CD14-positive monocyte (primary cell): ENCODE results near the gene SPIB. TPM values are rescaled to one million over a fixed set of nuclear protein-coding genes. Genes with fewer than 3 reads are reported as not detected.

Source experiments
- DNase-seq, 3 donors: peaks; one replicate each; pipeline ENCODE4 v3.0.0-alpha.2; 2011 to 2022
- H2AFZ ChIP-seq: 2 replicates; pipeline ENCODE4 v1.6.0; 2012; ENCODE audit warnings: mild to moderate bottlenecking, low read depth, low read length, inconsistent platforms; ENCODE audit not compliant: insufficient read depth, poor library complexity, severe bottlenecking
- H3K27ac ChIP-seq, 2 donors: 1 replicate in 1 of 2; 2 replicates in 1 of 2; pipeline ENCODE4 v1.5.1; 2012 to 2013; ENCODE audit warnings: low read length in 2 of 2, control low read depth in 1 of 2, inconsistent platforms in 1 of 2, low read depth in 1 of 2, mild to moderate bottlenecking in 1 of 2
- H3K27me3 ChIP-seq, 2 donors: one replicate each; pipeline versions ENCODE4 v1.6.0 to v1.6.1; 2011 to 2013; ENCODE audit warnings: low read length in 2 of 2; ENCODE audit not compliant: control insufficient read depth in 2 of 2, insufficient read depth in 2 of 2
- H3K36me3 ChIP-seq, 2 donors: replicated peaks in 1 of 2; 1 replicate in 1 of 2; 2 replicates in 1 of 2; pipeline versions ENCODE4 v1.5.1 to v1.6.1; 2012 to 2013; ENCODE audit warnings: low read length in 2 of 2, control low read depth in 1 of 2, inconsistent platforms in 1 of 2, mild to moderate bottlenecking in 1 of 2; ENCODE audit not compliant: insufficient read depth in 2 of 2, control insufficient read depth in 1 of 2
- H3K4me1 ChIP-seq, 2 donors: 1 replicate in 1 of 2; 2 replicates in 1 of 2; pipeline versions ENCODE4 v1.5.1 to v1.6.1; 2012 to 2013; ENCODE audit warnings: low read length in 2 of 2, control low read depth in 1 of 2, inconsistent platforms in 1 of 2, mild to moderate bottlenecking in 1 of 2, moderate library complexity in 1 of 2; ENCODE audit not compliant: insufficient read depth in 2 of 2, control insufficient read depth in 1 of 2
- H3K4me2 ChIP-seq: replicated peaks from 2 replicates; pipeline ENCODE3; 2012; ENCODE audit warnings: low read length, moderate library complexity, mild to moderate bottlenecking; ENCODE audit not compliant: poor library complexity, severe bottlenecking; ENCODE audit errors: extremely low read depth
- H3K4me3 ChIP-seq, 3 experiments: fragments of 200-600 bp in 1 of 3; sonication (generic) in 1 of 3; replicated peaks in 1 of 3; 1 replicate in 2 of 3; 2 replicates in 1 of 3; pipeline ENCODE4 v1.5.1; 2011 to 2013; ENCODE audit warnings: low read length in 3 of 3, mild to moderate bottlenecking in 3 of 3, control low read depth in 2 of 3, low read depth in 2 of 3, inconsistent platforms in 1 of 3, moderate library complexity in 1 of 3
- H3K79me2 ChIP-seq: 2 replicates; pipeline ENCODE4 v1.6.0; 2012; ENCODE audit warnings: mild to moderate bottlenecking, control low read depth, inconsistent platforms, low read length, moderate library complexity; ENCODE audit not compliant: insufficient read depth
- H3K9ac ChIP-seq: 2 replicates; pipeline ENCODE4 v1.6.0; 2017; ENCODE audit warnings: low read length, mild to moderate bottlenecking; ENCODE audit not compliant: insufficient read depth, poor library complexity, severe bottlenecking
- H3K9me3 ChIP-seq, 2 donors: replicated peaks in 1 of 2; 1 replicate in 1 of 2; 2 replicates in 1 of 2; pipeline versions ENCODE4 v1.5.1 to v1.6.1; 2012 to 2013; ENCODE audit warnings: low read length in 2 of 2, control low read depth in 1 of 2; ENCODE audit not compliant: control insufficient read depth in 1 of 2, insufficient read depth in 1 of 2
- H4K20me1 ChIP-seq: 2 replicates; pipeline ENCODE4 v1.6.0; 2012; ENCODE audit warnings: mild to moderate bottlenecking, low read length, control low read depth, moderate library complexity; ENCODE audit not compliant: insufficient read depth
- H3K27ac Mint-ChIP-seq, 7 donors: one replicate each; pipeline ENCODE4 v1.8.0; 2020; ENCODE audit warnings: mild to moderate bottlenecking in 7 of 7, mixed read lengths in 7 of 7, moderate library complexity in 6 of 7, inconsistent platforms in 2 of 7
- H3K27me3 Mint-ChIP-seq, 3 donors: one replicate each; pipeline ENCODE4 v1.8.0; 2021 to 2022; ENCODE audit warnings: low read depth in 3 of 3, mild to moderate bottlenecking in 3 of 3, mixed read lengths in 3 of 3, moderate library complexity in 3 of 3, inconsistent platforms in 1 of 3
- H3K36me3 Mint-ChIP-seq, 2 donors: one replicate each; pipeline ENCODE4 v1.8.0; 2020; ENCODE audit warnings: mixed read lengths in 2 of 2, inconsistent platforms in 1 of 2, mild to moderate bottlenecking in 1 of 2
- H3K4me1 Mint-ChIP-seq: one replicate; pipeline ENCODE4 v1.8.0; 2020; ENCODE audit warnings: mild to moderate bottlenecking, mixed read lengths
- H3K4me3 Mint-ChIP-seq, 2 donors: one replicate each; pipeline ENCODE4 v1.8.0; 2020; ENCODE audit warnings: mild to moderate bottlenecking in 2 of 2, mixed read lengths in 2 of 2, moderate library complexity in 1 of 2
- H3K9me3 Mint-ChIP-seq, 7 donors: one replicate each; pipeline ENCODE4 v1.8.0; 2020 to 2022; ENCODE audit warnings: mixed read lengths in 7 of 7, mild to moderate bottlenecking in 6 of 7, moderate library complexity in 6 of 7, inconsistent platforms in 2 of 7
- WGBS: methylation state at CpG from one replicate; pipeline ENCODE4 v1.1.5; 2013; ENCODE audit warnings: missing lambda C conversion rate; ENCODE audit not compliant: insufficient coverage; 5-methylcytosine and 5-hydroxymethylcytosine counted together
- intact Hi-C, 2 donors: fragments of 100-400 bp; cut with micrococcal nuclease; formaldehyde crosslinking; loops; one replicate each; pipeline versions ENCODE4 v1.15.0 to v1.15.1; 2023
- polyA plus RNA-seq, 3 donors: library from polyadenylated mRNA; depleted of rRNA in 1 of 3; unstranded in 2 of 3; stranded (reverse) in 1 of 3; fragments of 300-500 nt in 2 of 3; fragments of >200 nt in 1 of 3; fragmentation: Illumina TruSeq in 2 of 3; gene quantifications; 1 replicate in 2 of 3; 2 replicates in 1 of 3; pipeline ENCODE4 v1.2.3, GENCODE V29; 2012 to 2021
- TF ChIP-seq, protein P1 (sequence below): fragments of 200-600 bp; IDR thresholded peaks from one replicate; pipeline ENCODE4 v1.8.0; 2022; ENCODE audit warnings: antibody characterized with exemption, mild to moderate bottlenecking

SPIB gene
- polyA plus RNA-seq, 3 donors, result 0.16 to 2.3 (median 0.34) TPM

DNA sequence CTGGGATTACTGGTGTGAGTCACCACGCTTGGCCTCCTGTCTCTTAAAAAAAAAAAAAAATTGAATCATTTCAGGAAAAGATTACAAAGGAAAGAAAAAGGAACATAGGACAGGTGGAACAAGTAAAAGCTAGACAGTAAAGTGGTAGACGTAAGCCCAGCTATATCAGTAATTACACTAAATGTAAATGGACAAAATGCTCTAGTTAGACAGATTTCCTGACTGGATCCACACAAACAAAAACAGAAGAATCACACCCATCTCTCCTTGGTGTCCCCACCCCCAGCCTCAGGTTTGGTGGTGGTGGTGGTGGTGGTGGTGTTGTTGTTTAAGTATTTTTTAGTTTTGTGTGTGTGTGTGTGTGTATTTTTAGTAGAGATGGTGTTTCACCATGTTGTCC lies 6.3 kb upstream of the SPIB start:
- H3K4me1 ChIP-seq, result peaks cover 25 to 30% of the 10 kb centered on the region in 2 donors
- no peaks in the 10 kb centered on the region for H3K79me2 ChIP-seq
- Mint-ChIP-seq H3K27me3 (peaks cover 0 to 3% (median 0%) of the 10 kb centered on the region in 3 donors), H3K36me3 (peaks cover 19 to 33% of the 10 kb centered on the region in 2 donors), H3K9me3 (peaks cover 0 to 6% (median 0%) of the 10 kb centered on the region in 7 donors), H3K4me1 (peaks cover 16% of the 10 kb centered on the region), H3K4me3 (no peak overlapping the region), H3K27ac (peak overlapping the region in 3 of 7 donors; percentile 36 to 75 (median 65))
- H3K27me3 ChIP-seq, result no peaks in the 10 kb centered on the region
- DNase-seq, result no peak
- no peak overlapping the region for H3K9ac ChIP-seq
- no peaks in the 10 kb centered on the region for H4K20me1 ChIP-seq
- H3K9me3 ChIP-seq, result peaks cover 0 to 4% of the 10 kb centered on the region in 2 donors
- TF ChIP-seq, protein P1, sequence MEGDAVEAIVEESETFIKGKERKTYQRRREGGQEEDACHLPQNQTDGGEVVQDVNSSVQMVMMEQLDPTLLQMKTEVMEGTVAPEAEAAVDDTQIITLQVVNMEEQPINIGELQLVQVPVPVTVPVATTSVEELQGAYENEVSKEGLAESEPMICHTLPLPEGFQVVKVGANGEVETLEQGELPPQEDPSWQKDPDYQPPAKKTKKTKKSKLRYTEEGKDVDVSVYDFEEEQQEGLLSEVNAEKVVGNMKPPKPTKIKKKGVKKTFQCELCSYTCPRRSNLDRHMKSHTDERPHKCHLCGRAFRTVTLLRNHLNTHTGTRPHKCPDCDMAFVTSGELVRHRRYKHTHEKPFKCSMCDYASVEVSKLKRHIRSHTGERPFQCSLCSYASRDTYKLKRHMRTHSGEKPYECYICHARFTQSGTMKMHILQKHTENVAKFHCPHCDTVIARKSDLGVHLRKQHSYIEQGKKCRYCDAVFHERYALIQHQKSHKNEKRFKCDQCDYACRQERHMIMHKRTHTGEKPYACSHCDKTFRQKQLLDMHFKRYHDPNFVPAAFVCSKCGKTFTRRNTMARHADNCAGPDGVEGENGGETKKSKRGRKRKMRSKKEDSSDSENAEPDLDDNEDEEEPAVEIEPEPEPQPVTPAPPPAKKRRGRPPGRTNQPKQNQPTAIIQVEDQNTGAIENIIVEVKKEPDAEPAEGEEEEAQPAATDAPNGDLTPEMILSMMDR, result no peak
- H2AFZ ChIP-seq, result no peak overlapping the region
- H3K27ac ChIP-seq, result no peak overlapping the region
- H3K4me3 ChIP-seq, result no peak overlapping the region
- intact Hi-C loops, result loop anchor here in 1 of 2 donors (5.0 kb wide), 1 partner anchor 45 kb away; the partner anchor contains the start of gene NAPSA
- H3K36me3 ChIP-seq, result peaks cover 19 to 25% of the 10 kb centered on the region in 2 donors
- H3K4me2 ChIP-seq, result no peak overlapping the region
- no CpG with 5 or more reads among the region's 2 CpGs for WGBS

DNA sequence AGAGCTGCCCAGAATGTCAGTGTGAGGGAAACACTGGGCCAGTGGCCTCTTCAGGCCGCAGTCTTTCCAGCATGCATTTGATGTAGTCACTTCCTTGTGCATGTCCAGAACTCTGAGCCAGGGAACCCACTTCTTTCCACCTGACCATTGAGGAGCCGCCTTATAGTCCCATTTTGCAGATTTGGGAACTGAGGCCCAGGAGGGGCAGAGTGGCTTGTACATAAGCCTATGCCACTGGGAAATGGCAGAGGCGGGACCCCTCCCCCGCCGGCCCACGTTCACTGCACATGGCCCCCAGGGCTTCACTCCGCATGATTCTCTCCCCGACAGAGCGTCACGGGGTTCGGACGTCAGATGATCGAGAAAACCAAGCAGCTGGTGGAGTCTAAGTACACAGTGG lies 5.6 kb upstream of the SPIB start:
- 96% methylated on average over 13 of the region's 13 CpGs for WGBS
- intact Hi-C loops, result loop anchor here in 1 of 2 donors (5.0 kb wide), 1 partner anchor 46 kb away; the partner anchor contains the start of gene NAPSA
- H3K9me3 ChIP-seq, result peaks cover 0 to 4% of the 10 kb centered on the region in 2 donors
- no peak overlapping the region for H2AFZ ChIP-seq
- no peaks in the 10 kb centered on the region for H4K20me1 ChIP-seq
- H3K4me1 Mint-ChIP-seq, result peaks cover 16% of the 10 kb centered on the region
- peaks cover 0 to 3% (median 0%) of the 10 kb centered on the region in 3 donors for H3K27me3 Mint-ChIP-seq
- no peaks in the 10 kb centered on the region for H3K79me2 ChIP-seq
- H3K36me3 Mint-ChIP-seq, result peaks cover 19 to 33% of the 10 kb centered on the region in 2 donors
- no peak overlapping the region for H3K9ac ChIP-seq
- no peak for DNase-seq
- no peak overlapping the region for H3K4me3 ChIP-seq
- no peaks in the 10 kb centered on the region for H3K27me3 ChIP-seq
- no peak overlapping the region for H3K4me3 Mint-ChIP-seq
- peaks cover 19 to 25% of the 10 kb centered on the region in 2 donors for H3K36me3 ChIP-seq
- no peak overlapping the region for H3K27ac ChIP-seq
- peak overlapping the region in 3 of 7 donors; percentile 16 to 65 (median 42) for H3K27ac Mint-ChIP-seq
- H3K9me3 Mint-ChIP-seq, result peaks cover 0 to 6% (median 0%) of the 10 kb centered on the region in 7 donors
- TF ChIP-seq, protein P1, result no peak
- peaks cover 27 to 34% of the 10 kb centered on the region in 2 donors for H3K4me1 ChIP-seq
- no peak overlapping the region for H3K4me2 ChIP-seq
